ENCODE measurements around the gene TNFRSF6B.

DNA sequence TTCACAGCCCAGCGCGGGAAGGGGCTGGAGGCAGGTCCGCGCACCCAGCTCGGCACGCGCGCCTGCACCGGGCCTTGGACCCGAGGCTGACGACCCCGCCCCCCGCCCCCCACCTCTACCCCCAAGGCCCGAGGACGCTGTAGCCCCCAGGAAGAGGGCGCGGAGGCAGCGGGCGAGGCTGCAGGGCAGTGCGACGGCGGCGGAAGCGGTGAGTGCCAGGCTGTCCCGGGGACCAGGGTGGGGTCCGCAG, 41.2 kb downstream of the TNFRSF6B start:
- TF ChIP-seq POLR2AphosphoS5 (IDR thresholded peaks at IDR 0.05) (no peak), CTCF (IDR thresholded peaks at IDR 0.05) (no peak), EP300 (IDR thresholded peaks at IDR 0.05) (no peak), POLR2A (IDR thresholded peaks at IDR 0.05) (no peak)

Measured in suprapubic skin (tissue), 4 donors.